Measurements from ENCODE around the gene RANGAP1.

GRCh38 chr22:41237707-41238569 lies 48.0 kb downstream of the RANGAP1 start:
- TF ChIP-seq CTCF (IDR thresholded peaks at IDR 0.05 in 4 of 5, conservative IDR thresholded peaks at IDR 0.05 in 1 of 5) (peak; percentile 24 to 57 (median 49)), POLR2A (IDR thresholded peaks at IDR 0.05) (no peak)

Measured in gastrocnemius medialis (tissue), 4 donors.